SJSA1 (cell line): ENCODE measurements around the gene ACE. TPM values are rescaled to one million over a fixed set of nuclear protein-coding genes. Genes with fewer than 3 reads are reported as not detected.

Experiments
- DNase-seq, 2 experiments: peaks; one replicate each; pipeline ENCODE4 v3.0.0-alpha.2; 2015 to 2020; ENCODE audit warnings: low spot score in 2 of 2, low read depth in 1 of 2
- H3K27ac ChIP-seq: fragments of 250-450 bp; sonication (Bioruptor Pico); 2 replicates; pipeline ENCODE4 v1.5.1; 2020; ENCODE audit warnings: mild to moderate bottlenecking, moderate library complexity
- H3K27me3 ChIP-seq: fragments of 250-450 bp; sonication (Bioruptor Pico); replicated peaks from 2 replicates; pipeline ENCODE4 v1.5.1; 2020; ENCODE audit warnings: mild to moderate bottlenecking, moderate library complexity
- H3K36me3 ChIP-seq: fragments of 250-450 bp; sonication (Bioruptor Pico); 2 replicates; pipeline ENCODE4 v1.5.1; 2020; ENCODE audit warnings: mild to moderate bottlenecking
- H3K4me1 ChIP-seq: fragments of 250-450 bp; sonication (Bioruptor Pico); replicated peaks from 2 replicates; pipeline ENCODE4 v1.6.1; 2021; ENCODE audit warnings: mild to moderate bottlenecking
- H3K4me3 ChIP-seq: fragments of 250-450 bp; sonication (Bioruptor Pico); 2 replicates; pipeline ENCODE4 v1.5.1; 2020; ENCODE audit warnings: mild to moderate bottlenecking
- H3K9me3 ChIP-seq: fragments of 250-450 bp; sonication (Bioruptor Pico); replicated peaks from 2 replicates; pipeline ENCODE4 v1.5.1; 2020; ENCODE audit warnings: mild to moderate bottlenecking
- total RNA-seq: library from RNA; depleted of rRNA; stranded (reverse); fragments of >200 nt; shearing (Covaris generic); gene quantifications from 2 replicates; pipeline ENCODE4 v1.2.3, GENCODE V29; 2014; rRNA removed

ACE gene
- total RNA-seq, 1 experiment from 2014 or later, result 0.13 TPM

DNA sequence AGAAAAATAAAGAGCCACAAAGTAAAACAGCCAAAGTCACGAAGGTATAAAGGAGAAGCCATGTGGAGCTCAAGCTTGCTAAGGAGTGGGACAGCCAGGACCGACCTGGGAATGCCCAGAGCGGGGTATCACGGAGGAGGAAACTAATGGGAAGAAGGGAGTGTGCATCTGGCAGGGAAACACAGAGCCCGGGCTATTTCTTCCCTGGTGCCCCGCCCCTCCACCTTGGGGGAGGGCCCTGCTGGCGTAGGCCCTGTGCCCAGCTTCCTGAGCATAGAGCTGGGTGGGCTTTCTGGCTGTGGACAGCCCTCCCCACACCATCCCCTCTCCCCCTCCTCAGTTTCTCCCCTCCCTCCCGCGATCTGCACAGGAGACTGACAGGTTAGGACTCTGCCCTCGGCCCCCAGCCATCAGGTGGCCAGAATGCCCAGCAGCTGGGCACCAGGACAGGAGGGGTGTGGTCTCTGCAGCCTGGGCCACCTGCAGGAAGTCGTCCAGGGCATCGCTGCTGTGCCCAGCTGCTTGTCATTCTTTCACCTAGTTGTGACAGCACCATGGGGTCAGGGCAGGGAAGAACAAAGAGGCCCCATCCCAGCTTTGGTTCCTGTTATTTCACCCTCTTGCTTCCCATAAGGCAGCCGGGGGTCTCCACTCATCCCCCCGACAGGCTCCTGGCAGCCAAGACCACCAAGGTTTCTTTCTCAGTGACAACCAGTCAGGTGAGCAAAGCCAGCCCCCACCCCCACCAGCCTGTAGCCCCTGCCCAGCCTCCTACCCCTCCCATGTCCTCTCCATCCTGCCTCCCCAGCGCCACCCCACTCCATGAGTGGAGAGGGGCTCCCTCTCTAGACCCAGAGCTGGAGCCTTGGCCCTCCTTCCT is 66.3 kb downstream of the ACE start:
- Histone ChIP-seq H3K36me3 (no peaks in the 10 kb centered on the region), H3K27ac (no peak overlapping the region)

DNA sequence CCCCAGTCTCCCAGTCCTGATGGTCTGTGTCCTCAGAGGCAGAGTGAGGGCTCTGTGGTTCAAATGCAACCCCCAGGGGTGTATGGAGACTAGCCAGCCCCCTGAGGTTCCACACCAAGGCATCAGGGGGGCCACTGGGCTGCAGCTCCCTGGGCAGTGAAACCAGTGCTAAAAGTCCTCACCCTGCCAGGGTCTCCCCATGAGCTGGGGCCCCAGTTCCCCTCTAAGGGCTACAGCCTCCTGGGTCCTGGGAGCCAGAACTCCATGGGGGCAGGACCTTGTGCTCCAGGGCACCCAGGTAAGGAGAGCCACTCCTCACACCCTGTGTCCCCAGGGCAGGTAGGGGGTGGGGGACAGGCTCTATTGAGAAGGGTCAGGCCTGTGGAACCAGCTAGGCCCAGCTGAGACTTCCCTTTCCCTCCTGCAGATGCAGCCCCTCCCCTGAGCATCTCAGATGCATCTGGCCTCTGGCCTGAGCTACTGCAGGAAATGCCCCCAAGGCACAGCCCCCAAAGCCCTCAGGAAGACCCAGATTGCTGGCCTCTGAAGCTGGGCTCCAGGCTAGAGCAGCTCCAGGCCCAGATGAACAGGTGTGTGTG is 67.1 kb downstream of the ACE start:
- Histone ChIP-seq H3K27ac (no peak overlapping the region), H3K4me1 (no peaks in the 10 kb centered on the region), H3K27me3 (peaks cover 15% of the 10 kb centered on the region), H3K4me3 (no peak overlapping the region), H3K36me3 (no peaks in the 10 kb centered on the region), H3K9me3 (no peaks in the 10 kb centered on the region)
- no peak for DNase-seq

More for the DNA sequence above, 66.3 kb downstream of the ACE start:
- H3K4me1 ChIP-seq, result peaks cover 5% of the 10 kb centered on the region
- DNase-seq, result no peak
- peaks cover 23% of the 10 kb centered on the region for H3K27me3 ChIP-seq
- no peak overlapping the region for H3K4me3 ChIP-seq
- no peaks in the 10 kb centered on the region for H3K9me3 ChIP-seq

DNA sequence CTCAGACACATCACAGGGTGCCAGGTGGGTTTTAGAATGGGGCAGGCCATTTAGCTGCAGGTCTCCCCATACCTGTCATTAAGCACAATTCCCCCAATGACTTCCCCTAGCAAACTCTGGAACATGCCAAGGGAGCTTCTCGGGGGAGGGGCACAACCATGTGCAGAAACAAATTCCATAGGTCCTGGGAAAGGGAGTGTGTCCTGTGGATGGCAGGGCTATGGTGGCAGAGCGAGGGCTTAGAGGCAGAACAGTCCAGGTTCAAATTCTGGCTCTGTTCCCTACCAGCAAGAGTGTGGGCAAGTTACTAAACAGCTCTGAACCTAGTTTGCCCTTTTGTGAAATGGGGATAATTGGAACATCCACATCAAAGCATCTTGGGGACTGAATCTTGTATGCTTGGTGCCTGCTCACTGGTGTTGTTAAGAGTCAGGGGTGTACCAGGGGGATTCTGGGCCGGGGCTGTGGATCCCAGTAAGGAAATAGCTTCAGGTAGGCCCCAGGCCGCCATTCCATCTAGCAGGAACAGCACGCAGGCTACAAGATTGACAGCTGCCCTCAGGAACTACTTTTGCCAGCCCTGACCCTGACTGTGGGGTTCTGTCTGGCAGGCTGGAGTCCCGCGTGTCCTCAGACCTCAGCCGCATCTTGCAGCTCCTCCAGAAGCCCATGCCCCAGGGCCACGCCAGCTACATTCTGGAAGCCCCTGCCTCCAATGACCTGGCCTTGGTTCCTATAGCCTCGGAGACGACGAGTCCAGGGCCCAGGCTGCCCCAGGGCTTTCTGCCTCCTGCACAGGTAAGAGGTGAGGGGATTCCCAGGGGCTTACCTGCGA is 67.8 kb downstream of the ACE start:
- H3K27ac ChIP-seq, result no peak overlapping the region
- DNase-seq, result no peak
- no peaks in the 10 kb centered on the region for H3K9me3 ChIP-seq
- peaks cover 5% of the 10 kb centered on the region for H3K4me1 ChIP-seq
- no peak overlapping the region for H3K4me3 ChIP-seq
- H3K36me3 ChIP-seq, result no peaks in the 10 kb centered on the region
- peaks cover 8% of the 10 kb centered on the region for H3K27me3 ChIP-seq

DNA sequence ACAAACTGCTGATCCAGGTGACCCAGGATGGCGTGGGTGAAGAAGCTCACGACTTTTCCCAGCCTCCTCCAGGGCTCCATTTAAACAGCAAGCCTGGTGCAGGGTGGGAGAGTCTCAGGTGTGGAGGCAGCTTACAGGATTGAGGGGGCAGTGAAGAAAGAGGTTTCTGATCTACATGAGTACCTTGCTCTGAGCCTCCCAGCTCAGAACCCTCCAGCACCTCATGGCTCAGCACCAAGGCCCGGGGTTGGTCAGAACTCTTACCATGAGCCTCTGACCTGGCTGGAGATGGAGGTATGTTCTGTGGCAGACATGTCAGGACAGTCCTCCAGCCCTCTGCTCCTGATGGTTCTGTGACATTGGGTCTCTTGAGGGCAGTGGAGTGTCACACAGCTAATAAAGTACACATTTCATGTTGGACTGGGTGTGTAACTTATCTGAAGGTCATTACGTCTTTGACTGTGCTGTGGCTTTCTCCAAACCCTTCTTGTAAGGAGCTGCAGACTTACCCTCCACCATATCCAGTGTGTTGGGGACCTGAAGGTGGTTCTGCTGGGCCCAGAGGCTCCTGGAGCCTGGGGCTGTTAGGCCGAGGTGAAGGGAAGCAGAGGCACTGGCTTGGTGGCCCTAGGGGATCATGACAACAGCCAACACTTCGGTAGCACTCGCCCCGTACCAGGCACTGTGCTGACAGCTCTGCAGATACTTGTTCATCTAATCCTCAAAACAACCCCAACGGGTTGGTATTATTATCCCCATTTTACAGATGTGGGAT is 69.6 kb downstream of the ACE start:
- peak in 1 of 2 experiments; percentile 34 for DNase-seq
- Histone ChIP-seq H3K27me3 (no peaks in the 10 kb centered on the region), H3K36me3 (peaks cover 6% of the 10 kb centered on the region), H3K4me1 (peaks cover 8% of the 10 kb centered on the region), H3K4me3 (no peak overlapping the region), H3K9me3 (no peaks in the 10 kb centered on the region), H3K27ac (no peak overlapping the region)

DNA sequence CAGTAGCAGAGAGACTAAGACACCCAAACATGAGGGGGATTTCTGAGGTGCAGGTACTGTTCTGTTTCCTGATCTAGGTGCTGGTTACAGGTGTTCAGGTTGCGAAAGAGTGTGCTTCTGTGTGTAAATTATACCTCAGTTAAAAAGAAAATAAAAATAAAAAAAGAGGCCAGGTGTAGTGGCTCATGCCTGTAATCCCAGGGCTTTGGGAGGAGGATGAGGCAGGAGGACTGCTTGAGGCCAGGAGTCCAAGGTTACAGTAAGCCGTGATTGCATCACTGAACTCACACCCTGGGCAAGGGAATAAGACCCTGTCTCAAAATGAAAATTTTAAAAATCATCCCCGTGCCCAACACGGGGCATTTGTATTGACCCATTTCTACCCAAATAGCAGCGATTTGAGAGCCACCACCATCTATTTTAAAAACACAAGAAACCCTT is 70.2 kb downstream of the ACE start:
- Histone ChIP-seq H3K4me1 (peaks cover 10% of the 10 kb centered on the region), H3K9me3 (no peaks in the 10 kb centered on the region), H3K27me3 (no peaks in the 10 kb centered on the region), H3K4me3 (no peak overlapping the region), H3K27ac (no peak overlapping the region), H3K36me3 (peaks cover 8% of the 10 kb centered on the region)
- DNase-seq, result peak in 1 of 2 experiments; percentile 18

Other genes starting within 250 kb of the ACE start
- gene CYB561, start 30.8 kb upstream of the ACE start, total RNA-seq, result 8.6 and 13.4 TPM in 2 replicates
- gene KCNH6, start 46.3 kb downstream of the ACE start, total RNA-seq, result not detected in 2 replicates
- gene DCAF7, start 73.4 kb downstream of the ACE start, total RNA-seq, result 60.4 and 68.5 TPM in 2 replicates
- 23.7 and 30.6 TPM in 2 replicates for gene TACO1, start 123.8 kb downstream of the ACE start, total RNA-seq
- gene MAP3K3, start 145.4 kb downstream of the ACE start, total RNA-seq, result 35.8 and 49.5 TPM in 2 replicates
- gene LIMD2, start 223.1 kb downstream of the ACE start, total RNA-seq, result 26.5 and 35.2 TPM in 2 replicates